H1 (cell line): ENCODE measurements around the gene P3H3. TPM values are rescaled to one million over a fixed set of nuclear protein-coding genes. Genes with fewer than 3 reads are reported as not detected.

Experiments used
- CTCF ChIA-PET: fragments of 300-600 bp; sonication (Branson Sonifier 250); formaldehyde crosslinking; loops from one replicate; lab custom pipeline; 2021; ENCODE audit not compliant: partially characterized antibody; lab: Charles Lee
- POLR2A ChIA-PET: fragments of 300-600 bp; sonication (Branson Sonifier 250); formaldehyde crosslinking; loops from one replicate; lab custom pipeline; 2021; ENCODE audit warnings: inconsistent platforms; ENCODE audit not compliant: partially characterized antibody; lab: Charles Lee
- DNase-seq, 2 experiments: peaks; one replicate each; pipeline versions ENCODE4 v3.0.0 to v3.0.0-alpha.2; 2010 to 2022; ENCODE audit warnings: low spot score in 2 of 2, low read depth in 1 of 2, mixed read lengths in 1 of 2
- FAIRE-seq: peaks from 2 replicates; lab custom pipeline; 2011; peaks lifted over from hg19 to GRCh38; lab: Jason Lieb, UNC
- H2AFZ ChIP-seq: 2 replicates; pipeline ENCODE4 v1.8.1; 2012; ENCODE audit warnings: low read length, inconsistent platforms
- H2AK5ac ChIP-seq: 2 replicates; pipeline ENCODE4 v1.6.1; 2013; ENCODE audit warnings: low read depth, low read length
- H2BK120ac ChIP-seq: replicated peaks from 2 replicates; pipeline ENCODE3; 2013; ENCODE audit warnings: low read depth, low read length, inconsistent platforms
- H2BK12ac ChIP-seq: 2 replicates; pipeline ENCODE4 v1.6.1; 2013; ENCODE audit warnings: low read depth, low read length
- H2BK15ac ChIP-seq: 2 replicates; pipeline ENCODE4 v1.6.1; 2013; ENCODE audit warnings: low read length
- H2BK20ac ChIP-seq: 2 replicates; pipeline ENCODE4 v1.6.1; 2013; ENCODE audit warnings: low read length
- H2BK5ac ChIP-seq: 2 replicates; pipeline ENCODE4 v1.6.1; 2013; ENCODE audit warnings: low read depth, low read length
- H3K14ac ChIP-seq: 2 replicates; pipeline ENCODE4 v1.6.1; 2013; ENCODE audit warnings: inconsistent platforms; ENCODE audit not compliant: insufficient read length
- H3K18ac ChIP-seq: 2 replicates; pipeline ENCODE4 v1.6.1; 2013; ENCODE audit warnings: low read length; ENCODE audit errors: extremely low read depth
- H3K23ac ChIP-seq: 2 replicates; pipeline ENCODE4 v1.6.1; 2013; ENCODE audit warnings: inconsistent platforms; ENCODE audit not compliant: insufficient read length
- H3K23me2 ChIP-seq: 2 replicates; pipeline ENCODE4 v1.6.1; 2013; ENCODE audit warnings: low read depth, low read length
- H3K27ac ChIP-seq: 2 replicates; pipeline ENCODE4 v1.6.1; 2011; ENCODE audit warnings: low read depth, low read length, inconsistent platforms
- H3K27me3 ChIP-seq, 4 experiments: replicated peaks in 1 of 4; 1 replicate in 1 of 4; 2 replicates in 3 of 4; pipeline versions ENCODE4 v1.6.1 to v1.8.1; 2011 to 2013; ENCODE audit warnings: low read length in 3 of 4, mild to moderate bottlenecking in 3 of 4, inconsistent platforms in 2 of 4, mixed read lengths in 2 of 4, moderate library complexity in 1 of 4; ENCODE audit not compliant: control insufficient read depth in 3 of 4, insufficient read depth in 3 of 4; ENCODE audit errors: extremely low read depth in 1 of 4
- H3K36me3 ChIP-seq, 4 experiments: 2 replicates each; pipeline versions ENCODE4 v1.6.1 to v1.8.1; 2011 to 2013; ENCODE audit warnings: mild to moderate bottlenecking in 4 of 4, low read length in 3 of 4, moderate library complexity in 2 of 4, control low read depth in 1 of 4, inconsistent platforms in 1 of 4; ENCODE audit not compliant: insufficient read depth in 4 of 4, control insufficient read depth in 2 of 4
- H3K4ac ChIP-seq: replicated peaks from 2 replicates; pipeline ENCODE3; 2013; ENCODE audit warnings: low read length, low read depth, mixed read lengths, inconsistent platforms; ENCODE audit not compliant: insufficient read length
- H3K4me1 ChIP-seq, 4 experiments: replicated peaks in 1 of 4; 1 replicate in 1 of 4; 2 replicates in 3 of 4; pipeline versions ENCODE4 v1.6.1 to v1.8.1; 2011 to 2013; ENCODE audit warnings: low read length in 3 of 4, inconsistent platforms in 2 of 4, mixed read lengths in 1 of 4; ENCODE audit not compliant: insufficient read depth in 4 of 4, control insufficient read depth in 3 of 4
- H3K4me2 ChIP-seq, 2 experiments: 2 replicates each; pipeline versions ENCODE4 v1.6.1 to v1.8.1; 2011 to 2013; ENCODE audit warnings: low read depth in 2 of 2, low read length in 2 of 2, control low read depth in 1 of 2, inconsistent platforms in 1 of 2, mild to moderate bottlenecking in 1 of 2; ENCODE audit not compliant: insufficient read depth in 1 of 2
- H3K4me3 ChIP-seq, 4 experiments: fragments of 200-600, 300-600 bp in 1 of 4; sonication (generic), shearing (Covaris generic), sonication (Bioruptor Twin) in 1 of 4; 2 replicates each; pipeline versions ENCODE4 v1.5.1 to v1.8.1; 2011 to 2016; ENCODE audit warnings: low read length in 4 of 4, low read depth in 3 of 4, control low read depth in 2 of 4, inconsistent platforms in 2 of 4, mild to moderate bottlenecking in 2 of 4, mixed read lengths in 1 of 4, moderate library complexity in 1 of 4; ENCODE audit not compliant: insufficient read depth in 2 of 4; ENCODE audit errors: extremely low read depth in 1 of 4
- H3K56ac ChIP-seq: replicated peaks from 2 replicates; pipeline ENCODE3; 2013; ENCODE audit warnings: low read depth, mild to moderate bottlenecking, mixed read lengths, low read length, inconsistent platforms; ENCODE audit not compliant: insufficient read length
- H3K79me1 ChIP-seq: 2 replicates; pipeline ENCODE4 v1.6.1; 2013; ENCODE audit warnings: low read depth, low read length, control low read depth
- H3K79me2 ChIP-seq, 2 experiments: 2 replicates each; pipeline versions ENCODE4 v1.6.1 to v1.8.1; 2012 to 2013; ENCODE audit warnings: low read length in 2 of 2, mild to moderate bottlenecking in 2 of 2, inconsistent platforms in 1 of 2; ENCODE audit not compliant: insufficient read depth in 2 of 2, control insufficient read depth in 1 of 2
- H3K9ac ChIP-seq, 4 experiments: replicated peaks in 1 of 4; 1 replicate in 1 of 4; 2 replicates in 3 of 4; pipeline versions ENCODE4 v1.6.1 to v1.8.1; 2011 to 2013; ENCODE audit warnings: low read depth in 3 of 4, low read length in 3 of 4, control low read depth in 2 of 4, mild to moderate bottlenecking in 2 of 4, moderate library complexity in 2 of 4, inconsistent platforms in 1 of 4; ENCODE audit errors: extremely low read depth in 1 of 4
- H3K9me3 ChIP-seq, 2 experiments: 2 replicates each; pipeline versions ENCODE4 v1.6.1 to v1.8.1; 2012 to 2013; ENCODE audit warnings: mild to moderate bottlenecking in 2 of 2, moderate library complexity in 2 of 2, control low read depth in 1 of 2, inconsistent platforms in 1 of 2, low read depth in 1 of 2, low read length in 1 of 2, mixed read lengths in 1 of 2; ENCODE audit not compliant: insufficient read depth in 2 of 2
- H4K20me1 ChIP-seq, 2 experiments: replicated peaks in 1 of 2; 2 replicates each; pipeline versions ENCODE3 to v1.8.1; 2011 to 2013; ENCODE audit warnings: inconsistent platforms in 2 of 2, low read length in 2 of 2, mild to moderate bottlenecking in 1 of 2; ENCODE audit not compliant: insufficient read depth in 2 of 2, control insufficient read depth in 1 of 2
- H4K5ac ChIP-seq: 2 replicates; pipeline ENCODE4 v1.6.1; 2013; ENCODE audit warnings: low read length, low read depth, mixed read lengths, inconsistent platforms; ENCODE audit not compliant: insufficient read length
- H4K8ac ChIP-seq: 2 replicates; pipeline ENCODE4 v1.8.0; 2013; ENCODE audit warnings: mild to moderate bottlenecking, moderate library complexity, low read length, inconsistent platforms; ENCODE audit not compliant: insufficient read depth; ENCODE audit errors: extremely low read depth
- H4K91ac ChIP-seq: replicated peaks from 2 replicates; pipeline ENCODE3; 2013; ENCODE audit warnings: low read length, mixed read lengths, inconsistent platforms; ENCODE audit not compliant: insufficient read length
- CTBP2 ChIP-seq: IDR thresholded peaks from 2 replicates; pipeline ENCODE4 v1.7.0; 2011; ENCODE audit warnings: borderline replicate concordance, mild to moderate bottlenecking, moderate library complexity, mixed read lengths, low read length; ENCODE audit not compliant: insufficient read depth, insufficient read length
- EP300 ChIP-seq, 2 experiments: IDR thresholded peaks; 1 replicate in 1 of 2; 2 replicates in 1 of 2; pipeline ENCODE4 v1.6.1; 2011 to 2012; ENCODE audit warnings: low read depth in 2 of 2, low read length in 2 of 2, mild to moderate bottlenecking in 2 of 2, borderline replicate concordance in 1 of 2, inconsistent platforms in 1 of 2, moderate library complexity in 1 of 2
- FOSL1 ChIP-seq: IDR thresholded peaks from 2 replicates; pipeline ENCODE4 v1.6.1; 2011; ENCODE audit warnings: mild to moderate bottlenecking, low read depth, low read length, moderate library complexity; ENCODE audit not compliant: insufficient read depth
- KDM4A ChIP-seq: IDR thresholded peaks from one replicate; pipeline ENCODE4 v1.7.1; 2012; ENCODE audit warnings: low read depth, mild to moderate bottlenecking, moderate library complexity, low read length, inconsistent platforms; ENCODE audit not compliant: severe bottlenecking
- NANOG ChIP-seq: IDR thresholded peaks from 2 replicates; pipeline ENCODE4 v1.6.1; 2011; ENCODE audit warnings: low read length, low read depth, mild to moderate bottlenecking, inconsistent platforms; ENCODE audit not compliant: insufficient read depth, poor library complexity, severe bottlenecking
- TBP ChIP-seq: IDR thresholded peaks from 2 replicates; pipeline ENCODE4 v1.6.1; 2011; ENCODE audit warnings: low read depth, low read length, improper control_type of control experiment
- YY1 ChIP-seq: IDR thresholded peaks from 2 replicates; pipeline ENCODE4 v1.6.1; 2011; ENCODE audit warnings: low read depth, mild to moderate bottlenecking, low read length
- WGBS, 2 experiments: shearing (Covaris generic) in 1 of 2; methylation state at CpG; one replicate each; pipeline versions ENCODE4 v1.1.6 to v1.1.7; 2013 to 2015; ENCODE audit warnings: low lambda C conversion rate in 2 of 2, mixed read lengths in 2 of 2, inconsistent platforms in 1 of 2, low coverage in 1 of 2, missing lambda C conversion rate in 1 of 2; ENCODE audit not compliant: insufficient replicate concordance in 2 of 2, insufficient coverage in 1 of 2, insufficient read length in 1 of 2; ENCODE audit errors: extremely low coverage in 1 of 2, missing lambda C conversion rate in 1 of 2; 5-methylcytosine and 5-hydroxymethylcytosine counted together
- polyA plus RNA-seq, 7 experiments: library from polyadenylated mRNA; depleted of rRNA in 3 of 7; stranded (reverse) in 5 of 7; unstranded in 2 of 7; fragments of >200 nt in 5 of 7; fragments of 200-250 nt in 2 of 7; gene quantifications; 1 replicate in 5 of 7; 2 replicates in 1 of 7; 4 replicates in 1 of 7; pipeline versions ENCODE4 v1.2.1 to v1.2.3, GENCODE V29; 2011 to 2013; ENCODE audit warnings: missing spikeins in 2 of 7, mixed read lengths in 2 of 7
- total RNA-seq: library from RNA; stranded (reverse); fragmentation: NEBNext Ultra II Directional; extraction: Animal tissue kit (Norgen Biotek cat#: 25700); gene quantifications from 2 replicates; pipeline ENCODE4 v1.2.1, GENCODE V29; 2021

Gene P3H3
- total and polyA plus RNA-seq, 2 of the 8 experiments (the other 6 are each of a cell fraction or from before 2014, with no cell fraction given): 22.9 to 43.5 TPM

- Histone ChIP-seq H3K27ac (no peak overlapping the region), H3K14ac (no peak overlapping the region), H2BK20ac (no peak overlapping the region), H2BK12ac (no peak overlapping the region), H3K23me2 (no peaks in the 10 kb centered on the region), H2BK5ac (no peak overlapping the region), H3K23ac (no peak overlapping the region), H3K9me3 (0 out of 4 replicates have a peak, but pooled peaks cover 0 to 1% of the 10 kb centered on the region in 2 experiments), H3K36me3 (no peaks in the 10 kb centered on the region), H2AFZ (no peak overlapping the region), H4K8ac (no peak overlapping the region), H2BK15ac (no peak overlapping the region), H3K4ac (no peak overlapping the region), H3K4me2 (no peak overlapping the region), H3K27me3 (0 out of 7 replicates have a peak, but pooled peaks cover 0 to 3% (median 0%) of the 10 kb centered on the region in 4 experiments), H4K5ac (no peak overlapping the region), H3K56ac (no peak overlapping the region), H3K79me2 (no peaks in the 10 kb centered on the region), H3K4me1 (no peaks in the 10 kb centered on the region; a peak in 1 of 7 replicates), H3K79me1 (no peaks in the 10 kb centered on the region), H3K18ac (no peak overlapping the region), H2BK120ac (no peak overlapping the region), H3K9ac (no peak overlapping the region), H4K91ac (no peak overlapping the region), H4K20me1 (no peaks in the 10 kb centered on the region), H2AK5ac (no peak overlapping the region), H3K4me3 (no peak overlapping the region)
- TF ChIP-seq EP300 (IDR thresholded peaks at IDR 0.05; ENCODE audit: borderline replicate concordance in 1 of 2, low read depth in 2 of 2, low read length in 2 of 2) (no peak), NANOG (no peak), TBP (no peak), FOSL1 (no peak), CTBP2 (no peak), YY1 (no peak), KDM4A (no peak)
- FAIRE-seq (no peak), DNase-seq (no peak)
- POLR2A ChIA-PET: interaction anchor here (1.1 kb wide), 1 partner anchor 17 kb away, joined by 3 read pairs; no protein-coding TSS in a partner anchor
- CTCF ChIA-PET: interaction anchor here (1.6 kb wide), 1 partner anchor 21 kb away, joined by 6 read pairs; no protein-coding TSS in a partner anchor
- 86% methylated on average over 5 of the region's 5 CpGs; no CpG with 5 or more reads in 1 of the 2 experiments for WGBS, 2 experiments
Observed at GRCh38 chr12:6799147-6799546, 29.1 kb upstream of the P3H3 start.
